ENCODE data around the gene ST3GAL4. TPM values are rescaled to one million over a fixed set of nuclear protein-coding genes. Genes with fewer than 3 reads are reported as not detected.

ST3GAL4 gene
- total and polyA plus RNA-seq, 10 of the 15 experiments (the other 5 are each of a cell fraction or from before 2014, with no cell fraction given), result 3.8 to 8.1 (median 6.5) TPM; not detected in 2

DNA sequence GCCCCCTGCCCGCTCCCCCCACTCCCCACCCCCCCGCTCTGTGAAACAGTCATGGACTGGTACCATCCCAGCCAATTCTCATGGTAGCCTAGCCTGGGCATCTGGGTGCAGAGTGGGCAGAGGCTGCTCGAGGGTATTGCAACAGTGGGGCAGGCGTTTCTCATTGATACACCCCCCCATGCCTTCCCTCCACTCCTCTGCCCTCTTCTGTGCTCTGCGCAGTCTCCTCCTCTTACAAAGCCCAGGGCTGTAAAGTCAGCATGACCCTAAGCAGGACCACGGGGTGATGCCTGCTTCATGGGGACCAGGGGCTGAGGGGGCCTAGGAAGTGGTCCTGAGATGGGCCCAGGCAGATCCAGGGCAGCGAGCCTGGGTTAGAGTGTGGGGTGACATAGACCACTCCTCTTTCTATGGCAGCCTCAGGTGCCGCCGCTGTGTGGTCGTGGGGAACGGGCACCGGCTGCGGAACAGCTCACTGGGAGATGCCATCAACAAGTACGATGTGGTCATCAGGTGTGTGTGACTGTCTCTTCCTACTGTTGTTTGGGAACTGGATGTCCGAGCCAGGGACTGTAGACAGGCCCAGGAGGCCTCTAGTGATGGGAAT lies 52.3 kb downstream of the ST3GAL4 start:
- WGBS (ENCODE audit: insufficient coverage, insufficient replicate concordance, low lambda C conversion rate, missing lambda C conversion rate), result 68% methylated on average over 13 of the region's 15 CpGs
- SMC1A ChIA-PET (ENCODE audit: uncharacterized antibody, unreplicated experiment), result no interaction called here
- no peak overlapping the region for H3K9ac ChIP-seq (ENCODE audit: control insufficient read depth, insufficient read depth, low read length)
- H3K27me3 ChIP-seq (replicated peaks in 1 of 2; ENCODE audit: control insufficient read depth in 2 of 2, insufficient read depth in 2 of 2, low read length in 1 of 2), result no peaks in the 10 kb centered on the region
- RAD21 ChIA-PET (ENCODE audit: unreplicated experiment), result no interaction called here
- no TSS peak for BruUV-seq (replicated peaks)
- H3K4me3 ChIP-seq, result no peak overlapping the region
- H3K4me1 ChIP-seq (ENCODE audit: control insufficient read depth, insufficient read depth, low read length), result peaks cover 3% of the 10 kb centered on the region; the same call in 1 of the 2 replicates
- no peak overlapping the region for H3K27ac ChIP-seq (ENCODE audit: control insufficient read depth, insufficient read depth)
- intact Hi-C loops (cut with micrococcal nuclease; ENCODE audit: unreplicated experiment), result no loop called here
- no peaks in the 10 kb centered on the region for H3K36me3 ChIP-seq (ENCODE audit: control insufficient read depth in 2 of 2, insufficient read depth in 2 of 2, low read length in 1 of 2)
- DNase-seq (ENCODE audit: low read depth, low spot score) (no peak), FAIRE-seq (no peak), ATAC-seq (no peak)
- H3K4me2 ChIP-seq (ENCODE audit: control insufficient read depth, insufficient read depth), result no peak overlapping the region
- CTCF ChIA-PET, result no interaction called here
- TF ChIP-seq ZNF24 (IDR thresholded peaks at IDR 0.05) (no peak), GABPA (IDR thresholded peaks at IDR 0.05; ENCODE audit: low read depth) (no peak), SRF (IDR thresholded peaks at IDR 0.05; ENCODE audit: low read depth in 2 of 2, low read length in 2 of 2) (no peak), SMAD1 (IDR thresholded peaks at IDR 0.05; ENCODE audit: low read depth, partially characterized antibody) (no peak), IKZF1 (conservative IDR thresholded peaks at IDR 0.05) (no peak), SP1 (IDR thresholded peaks at IDR 0.05; ENCODE audit: low read depth, low read length) (no peak), TARDBP (IDR thresholded peaks at IDR 0.05; ENCODE audit: borderline replicate concordance) (no peak), ZNF207 (IDR thresholded peaks at IDR 0.05; ENCODE audit: borderline replicate concordance) (no peak), ZBTB11 (CRISPR knock-in tag; IDR thresholded peaks at IDR 0.05) (no peak), SREBF1 (IDR thresholded peaks at IDR 0.05; ENCODE audit: low read length) (no peak), PKNOX1 (IDR thresholded peaks at IDR 0.05) (no peak)
- TF ChIP-seq, protein P1, sequence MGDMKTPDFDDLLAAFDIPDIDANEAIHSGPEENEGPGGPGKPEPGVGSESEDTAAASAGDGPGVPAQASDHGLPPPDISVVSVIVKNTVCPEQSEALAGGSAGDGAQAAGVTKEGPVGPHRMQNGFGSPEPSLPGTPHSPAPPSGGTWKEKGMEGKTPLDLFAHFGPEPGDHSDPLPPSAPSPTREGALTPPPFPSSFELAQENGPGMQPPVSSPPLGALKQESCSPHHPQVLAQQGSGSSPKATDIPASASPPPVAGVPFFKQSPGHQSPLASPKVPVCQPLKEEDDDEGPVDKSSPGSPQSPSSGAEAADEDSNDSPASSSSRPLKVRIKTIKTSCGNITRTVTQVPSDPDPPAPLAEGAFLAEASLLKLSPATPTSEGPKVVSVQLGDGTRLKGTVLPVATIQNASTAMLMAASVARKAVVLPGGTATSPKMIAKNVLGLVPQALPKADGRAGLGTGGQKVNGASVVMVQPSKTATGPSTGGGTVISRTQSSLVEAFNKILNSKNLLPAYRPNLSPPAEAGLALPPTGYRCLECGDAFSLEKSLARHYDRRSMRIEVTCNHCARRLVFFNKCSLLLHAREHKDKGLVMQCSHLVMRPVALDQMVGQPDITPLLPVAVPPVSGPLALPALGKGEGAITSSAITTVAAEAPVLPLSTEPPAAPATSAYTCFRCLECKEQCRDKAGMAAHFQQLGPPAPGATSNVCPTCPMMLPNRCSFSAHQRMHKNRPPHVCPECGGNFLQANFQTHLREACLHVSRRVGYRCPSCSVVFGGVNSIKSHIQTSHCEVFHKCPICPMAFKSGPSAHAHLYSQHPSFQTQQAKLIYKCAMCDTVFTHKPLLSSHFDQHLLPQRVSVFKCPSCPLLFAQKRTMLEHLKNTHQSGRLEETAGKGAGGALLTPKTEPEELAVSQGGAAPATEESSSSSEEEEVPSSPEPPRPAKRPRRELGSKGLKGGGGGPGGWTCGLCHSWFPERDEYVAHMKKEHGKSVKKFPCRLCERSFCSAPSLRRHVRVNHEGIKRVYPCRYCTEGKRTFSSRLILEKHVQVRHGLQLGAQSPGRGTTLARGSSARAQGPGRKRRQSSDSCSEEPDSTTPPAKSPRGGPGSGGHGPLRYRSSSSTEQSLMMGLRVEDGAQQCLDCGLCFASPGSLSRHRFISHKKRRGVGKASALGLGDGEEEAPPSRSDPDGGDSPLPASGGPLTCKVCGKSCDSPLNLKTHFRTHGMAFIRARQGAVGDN (IDR thresholded peaks at IDR 0.05), result no peak
- in situ Hi-C loops (cut with MboI), result no loop called here
- H4K20me1 ChIP-seq (ENCODE audit: control insufficient read depth, insufficient read depth), result no peaks in the 10 kb centered on the region; the same call in 1 of the 2 replicates
- POLR2A ChIA-PET, result no interaction called here
- no peak overlapping the region for H2AFZ ChIP-seq (ENCODE audit: control insufficient read depth, low read depth, low read length)
- H3K9me3 ChIP-seq (replicated peaks; ENCODE audit: control insufficient read depth, insufficient read depth, low read length), result no peaks in the 10 kb centered on the region
- no peaks in the 10 kb centered on the region for H3K79me2 ChIP-seq (ENCODE audit: control insufficient read depth, insufficient read depth, low read length)

Data from GM12878 (cell line).